ENCODE data around the gene GYS1.

GYS1 gene

DNA sequence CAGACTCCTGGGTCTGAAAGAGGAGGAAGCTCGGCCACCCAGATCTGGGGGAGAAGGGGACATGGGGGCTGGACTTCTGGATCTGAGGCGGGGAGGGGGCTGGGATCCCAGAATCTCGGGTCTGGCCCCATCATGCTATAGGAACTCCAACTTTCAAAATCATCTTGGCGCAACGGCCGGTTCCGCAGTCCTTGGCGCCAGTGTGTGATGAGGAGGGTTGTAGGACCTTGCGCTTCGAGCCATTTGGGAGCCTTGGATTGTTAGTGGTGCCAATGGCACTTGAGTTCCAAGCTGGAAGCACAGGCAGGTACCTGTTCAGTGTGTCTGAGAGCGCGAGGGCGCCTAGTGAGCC, 902 bp upstream of the GYS1 start (continued):
- TF ChIP-seq, protein P1, sequence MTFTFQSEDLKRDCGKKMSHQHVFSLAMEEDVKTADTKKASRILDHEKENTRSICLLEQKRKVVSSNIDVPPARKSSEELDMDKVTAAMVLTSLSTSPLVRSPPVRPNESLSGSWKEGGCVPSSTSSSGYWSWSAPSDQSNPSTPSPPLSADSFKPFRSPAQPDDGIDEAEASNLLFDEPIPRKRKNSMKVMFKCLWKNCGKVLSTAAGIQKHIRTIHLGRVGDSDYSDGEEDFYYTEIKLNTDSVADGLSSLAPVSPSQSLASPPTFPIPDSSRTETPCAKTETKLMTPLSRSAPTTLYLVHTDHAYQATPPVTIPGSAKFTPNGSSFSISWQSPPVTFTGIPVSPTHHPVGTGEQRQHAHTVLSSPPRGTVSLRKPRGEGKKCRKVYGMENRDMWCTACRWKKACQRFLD (tag by site-specific recombination; IDR thresholded peaks at IDR 0.05), result no peak

DNA sequence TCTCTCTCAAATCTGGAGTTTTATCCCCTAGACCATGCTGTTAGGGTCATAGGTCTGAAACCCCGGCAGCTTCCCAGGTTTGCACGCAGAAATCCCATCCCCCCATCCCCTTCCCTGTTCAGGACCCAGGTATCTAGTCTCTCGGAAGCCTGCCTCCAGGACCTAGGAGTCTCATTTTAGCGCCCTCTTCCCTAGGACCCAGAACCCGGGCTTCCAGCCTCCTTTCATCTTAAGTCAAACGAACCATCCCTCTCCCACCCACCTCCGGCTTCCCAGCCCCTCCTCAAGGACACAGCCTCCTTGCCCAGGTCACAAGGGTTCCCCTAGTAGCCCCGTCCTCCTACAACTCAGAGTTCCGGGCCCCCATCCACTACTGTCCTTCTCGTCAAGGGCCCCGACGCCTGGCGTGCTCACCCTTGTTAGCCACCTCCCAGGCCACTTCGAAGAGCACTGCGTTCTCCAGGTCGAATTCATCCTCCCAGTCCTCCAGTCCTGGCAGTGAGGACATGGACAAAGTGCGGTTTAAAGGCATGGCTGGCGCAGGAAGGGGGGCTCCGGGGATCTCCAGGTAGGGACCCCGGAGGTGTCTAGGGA, 431 bp downstream of the GYS1 start:
- Histone ChIP-seq H3K9me3 (ENCODE audit: control insufficient read depth, insufficient read depth, low read depth, low read length) (no peaks in the 10 kb centered on the region), H3K36me3 (ENCODE audit: control insufficient read depth in 2 of 2, insufficient read depth in 1 of 2, low read length in 2 of 2) (peaks cover 18 to 34% of the 10 kb centered on the region in 2 experiments; a peak in 2 of 3 replicates), H3K4me1 (ENCODE audit: control insufficient read depth, insufficient read depth, low read length) (peaks cover 12% of the 10 kb centered on the region; the same call in 1 of the 2 replicates), H3K27ac (ENCODE audit: extremely low read depth, low read depth, low read length) (peak overlapping the region; percentile 81), H3K4me3 (ENCODE audit: low read depth, low read length) (peak overlapping the region; percentile 54)
- ChIA-PET POLR2A (interaction anchor here (0.9 to 2.8 kb wide), 26 partner anchors 9 to 459 kb away, joined by 3 to 33 read pairs (median 7); partner anchors contain the start of genes DHDH, LHB, LIN7B and NTF4), CTCF (interaction anchor here (0.6 to 2.9 kb wide), 39 partner anchors 9 to 366 kb away, joined by 3 to 79 read pairs (median 5); partner anchors contain the start of genes CGB2, CGB7 and NUCB1)
- TF ChIP-seq TCF7L2 (IDR thresholded peaks at IDR 0.05; ENCODE audit: borderline replicate concordance, low read depth, low read length) (no peak), ZNF777 (tag by site-specific recombination; IDR thresholded peaks at IDR 0.05; ENCODE audit: borderline replicate concordance) (peak; percentile 61; the same call in 1 of the 2 replicates), YY1 (tag by site-specific recombination; IDR thresholded peaks at IDR 0.05) (no peak), BCL11B (tag by site-specific recombination; IDR thresholded peaks at IDR 0.05; ENCODE audit: low read depth) (no peak), ZNF335 (tag by site-specific recombination; conservative IDR thresholded peaks at IDR 0.05) (peak; percentile 80), ZNF169 (tag by site-specific recombination; IDR thresholded peaks at IDR 0.05) (no peak), ZNF354C (tag by site-specific recombination; IDR thresholded peaks at IDR 0.05; ENCODE audit: borderline replicate concordance, low read depth) (no peak), ZNF121 (tag by site-specific recombination; IDR thresholded peaks at IDR 0.05) (no peak), ZBTB8A (tag by site-specific recombination; IDR thresholded peaks at IDR 0.05) (no peak), ZNF670 (tag by site-specific recombination; IDR thresholded peaks at IDR 0.05; ENCODE audit: low read depth) (no peak), ZNF555 (tag by site-specific recombination; conservative IDR thresholded peaks at IDR 0.05) (no peak), OVOL3 (tag by site-specific recombination; IDR thresholded peaks at IDR 0.05) (0 out of 2 replicates have a peak, but pooled peaks have one; percentile 23), ZNF791 (tag by site-specific recombination; IDR thresholded peaks at IDR 0.05) (no peak), ZNF426 (tag by site-specific recombination; IDR thresholded peaks at IDR 0.05) (no peak), ZFP69B (tag by site-specific recombination; IDR thresholded peaks at IDR 0.05) (no peak), ZNF10 (tag by site-specific recombination; IDR thresholded peaks at IDR 0.05) (no peak), ZBTB20 (tag by site-specific recombination; IDR thresholded peaks at IDR 0.05) (peak; percentile 99), KLF7 (tag by site-specific recombination; IDR thresholded peaks at IDR 0.05; ENCODE audit: borderline replicate concordance) (0 out of 2 replicates have a peak, but pooled peaks have one; percentile 16), ZFP3 (tag by site-specific recombination; IDR thresholded peaks at IDR 0.05; ENCODE audit: low read depth) (no peak), ZNF658 (tag by site-specific recombination; IDR thresholded peaks at IDR 0.05) (no peak)
- TF ChIP-seq, protein P2, sequence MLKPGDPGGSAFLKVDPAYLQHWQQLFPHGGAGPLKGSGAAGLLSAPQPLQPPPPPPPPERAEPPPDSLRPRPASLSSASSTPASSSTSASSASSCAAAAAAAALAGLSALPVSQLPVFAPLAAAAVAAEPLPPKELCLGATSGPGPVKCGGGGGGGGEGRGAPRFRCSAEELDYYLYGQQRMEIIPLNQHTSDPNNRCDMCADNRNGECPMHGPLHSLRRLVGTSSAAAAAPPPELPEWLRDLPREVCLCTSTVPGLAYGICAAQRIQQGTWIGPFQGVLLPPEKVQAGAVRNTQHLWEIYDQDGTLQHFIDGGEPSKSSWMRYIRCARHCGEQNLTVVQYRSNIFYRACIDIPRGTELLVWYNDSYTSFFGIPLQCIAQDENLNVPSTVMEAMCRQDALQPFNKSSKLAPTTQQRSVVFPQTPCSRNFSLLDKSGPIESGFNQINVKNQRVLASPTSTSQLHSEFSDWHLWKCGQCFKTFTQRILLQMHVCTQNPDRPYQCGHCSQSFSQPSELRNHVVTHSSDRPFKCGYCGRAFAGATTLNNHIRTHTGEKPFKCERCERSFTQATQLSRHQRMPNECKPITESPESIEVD (tag by site-specific recombination; IDR thresholded peaks at IDR 0.05), result no peak
- TF ChIP-seq, protein P3, sequence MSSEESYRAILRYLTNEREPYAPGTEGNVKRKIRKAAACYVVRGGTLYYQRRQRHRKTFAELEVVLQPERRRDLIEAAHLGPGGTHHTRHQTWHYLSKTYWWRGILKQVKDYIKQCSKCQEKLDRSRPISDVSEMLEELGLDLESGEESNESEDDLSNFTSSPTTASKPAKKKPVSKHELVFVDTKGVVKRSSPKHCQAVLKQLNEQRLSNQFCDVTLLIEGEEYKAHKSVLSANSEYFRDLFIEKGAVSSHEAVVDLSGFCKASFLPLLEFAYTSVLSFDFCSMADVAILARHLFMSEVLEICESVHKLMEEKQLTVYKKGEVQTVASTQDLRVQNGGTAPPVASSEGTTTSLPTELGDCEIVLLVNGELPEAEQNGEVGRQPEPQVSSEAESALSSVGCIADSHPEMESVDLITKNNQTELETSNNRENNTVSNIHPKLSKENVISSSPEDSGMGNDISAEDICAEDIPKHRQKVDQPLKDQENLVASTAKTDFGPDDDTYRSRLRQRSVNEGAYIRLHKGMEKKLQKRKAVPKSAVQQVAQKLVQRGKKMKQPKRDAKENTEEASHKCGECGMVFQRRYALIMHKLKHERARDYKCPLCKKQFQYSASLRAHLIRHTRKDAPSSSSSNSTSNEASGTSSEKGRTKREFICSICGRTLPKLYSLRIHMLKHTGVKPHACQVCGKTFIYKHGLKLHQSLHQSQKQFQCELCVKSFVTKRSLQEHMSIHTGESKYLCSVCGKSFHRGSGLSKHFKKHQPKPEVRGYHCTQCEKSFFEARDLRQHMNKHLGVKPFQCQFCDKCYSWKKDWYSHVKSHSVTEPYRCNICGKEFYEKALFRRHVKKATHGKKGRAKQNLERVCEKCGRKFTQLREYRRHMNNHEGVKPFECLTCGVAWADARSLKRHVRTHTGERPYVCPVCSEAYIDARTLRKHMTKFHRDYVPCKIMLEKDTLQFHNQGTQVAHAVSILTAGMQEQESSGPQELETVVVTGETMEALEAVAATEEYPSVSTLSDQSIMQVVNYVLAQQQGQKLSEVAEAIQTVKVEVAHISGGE (tag by site-specific recombination; conservative IDR thresholded peaks at IDR 0.05; ENCODE audit: low read depth), result peak; percentile 60; the same call in 1 of the 2 replicates
- TF ChIP-seq, protein P4, sequence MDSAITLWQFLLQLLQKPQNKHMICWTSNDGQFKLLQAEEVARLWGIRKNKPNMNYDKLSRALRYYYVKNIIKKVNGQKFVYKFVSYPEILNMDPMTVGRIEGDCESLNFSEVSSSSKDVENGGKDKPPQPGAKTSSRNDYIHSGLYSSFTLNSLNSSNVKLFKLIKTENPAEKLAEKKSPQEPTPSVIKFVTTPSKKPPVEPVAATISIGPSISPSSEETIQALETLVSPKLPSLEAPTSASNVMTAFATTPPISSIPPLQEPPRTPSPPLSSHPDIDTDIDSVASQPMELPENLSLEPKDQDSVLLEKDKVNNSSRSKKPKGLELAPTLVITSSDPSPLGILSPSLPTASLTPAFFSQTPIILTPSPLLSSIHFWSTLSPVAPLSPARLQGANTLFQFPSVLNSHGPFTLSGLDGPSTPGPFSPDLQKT (IDR thresholded peaks at IDR 0.05; ENCODE audit: borderline replicate concordance, low read depth, low read length), result no peak
- TF ChIP-seq, protein P5, sequence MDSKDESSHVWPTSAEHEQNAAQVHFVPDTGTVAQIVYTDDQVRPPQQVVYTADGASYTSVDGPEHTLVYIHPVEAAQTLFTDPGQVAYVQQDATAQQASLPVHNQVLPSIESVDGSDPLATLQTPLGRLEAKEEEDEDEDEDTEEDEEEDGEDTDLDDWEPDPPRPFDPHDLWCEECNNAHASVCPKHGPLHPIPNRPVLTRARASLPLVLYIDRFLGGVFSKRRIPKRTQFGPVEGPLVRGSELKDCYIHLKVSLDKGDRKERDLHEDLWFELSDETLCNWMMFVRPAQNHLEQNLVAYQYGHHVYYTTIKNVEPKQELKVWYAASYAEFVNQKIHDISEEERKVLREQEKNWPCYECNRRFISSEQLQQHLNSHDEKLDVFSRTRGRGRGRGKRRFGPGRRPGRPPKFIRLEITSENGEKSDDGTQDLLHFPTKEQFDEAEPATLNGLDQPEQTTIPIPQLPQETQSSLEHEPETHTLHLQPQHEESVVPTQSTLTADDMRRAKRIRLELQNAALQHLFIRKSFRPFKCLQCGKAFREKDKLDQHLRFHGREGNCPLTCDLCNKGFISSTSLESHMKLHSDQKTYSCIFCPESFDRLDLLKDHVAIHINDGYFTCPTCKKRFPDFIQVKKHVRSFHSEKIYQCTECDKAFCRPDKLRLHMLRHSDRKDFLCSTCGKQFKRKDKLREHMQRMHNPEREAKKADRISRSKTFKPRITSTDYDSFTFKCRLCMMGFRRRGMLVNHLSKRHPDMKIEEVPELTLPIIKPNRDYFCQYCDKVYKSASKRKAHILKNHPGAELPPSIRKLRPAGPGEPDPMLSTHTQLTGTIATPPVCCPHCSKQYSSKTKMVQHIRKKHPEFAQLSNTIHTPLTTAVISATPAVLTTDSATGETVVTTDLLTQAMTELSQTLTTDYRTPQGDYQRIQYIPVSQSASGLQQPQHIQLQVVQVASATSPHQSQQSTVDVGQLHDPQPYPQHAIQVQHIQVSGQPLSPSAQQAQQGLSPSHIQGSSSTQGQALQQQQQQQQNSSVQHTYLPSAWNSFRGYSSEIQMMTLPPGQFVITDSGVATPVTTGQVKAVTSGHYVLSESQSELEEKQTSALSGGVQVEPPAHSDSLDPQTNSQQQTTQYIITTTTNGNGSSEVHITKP (tag by site-specific recombination; IDR thresholded peaks at IDR 0.05), result no peak

Data from HEK293 (cell line).